Sigmoid colon (tissue), 7 donors: ENCODE measurements around the gene UBE2Q2. TPM values are rescaled to one million over a fixed set of nuclear protein-coding genes. Genes with fewer than 3 reads are reported as not detected.

Source experiments
- DNase-seq: peaks from one replicate; pipeline ENCODE4 v3.0.0-alpha.2; 2019
- H3K27ac ChIP-seq, 4 donors: fragments of 200-600 bp; sonication (generic); one replicate each; pipeline ENCODE4 v1.5.1; 2016 to 2019; ENCODE audit warnings: mild to moderate bottlenecking in 1 of 4
- H3K27me3 ChIP-seq, 3 donors: fragments of 200-600 bp; sonication (generic); one replicate each; pipeline ENCODE4 v1.5.1; 2019; ENCODE audit warnings: mild to moderate bottlenecking in 1 of 3
- H3K36me3 ChIP-seq, 4 donors: fragments of 200-600 bp; sonication (generic); one replicate each; pipeline ENCODE4 v1.5.1; 2016 to 2019
- H3K4me1 ChIP-seq, 4 donors: fragments of 200-600 bp; sonication (generic); one replicate each; pipeline ENCODE4 v1.5.1; 2017 to 2019
- H3K4me3 ChIP-seq, 4 donors: fragments of 200-600 bp; sonication (generic); one replicate each; pipeline ENCODE4 v1.5.1; 2017 to 2019; ENCODE audit warnings: mild to moderate bottlenecking in 2 of 4, moderate library complexity in 1 of 4
- H3K9me3 ChIP-seq, 4 donors: fragments of 200-600 bp in 3 of 4; sonication (generic) in 3 of 4; one replicate each; pipeline versions ENCODE4 v1.5.1 to v1.6.1; 2013 to 2019
- EP300 ChIP-seq, 4 donors: sonication (generic); formaldehyde crosslinking; IDR thresholded peaks; one replicate each; pipeline ENCODE4 v1.6.1; 2017; ENCODE audit warnings: antibody characterized with exemption in 4 of 4
- POLR2A ChIP-seq, 2 donors: fragments of 450-650 bp; IDR thresholded peaks; one replicate each; pipeline ENCODE4 v1.6.1; 2016; ENCODE audit warnings: antibody characterized with exemption in 2 of 2, mild to moderate bottlenecking in 2 of 2, moderate library complexity in 2 of 2
- POLR2AphosphoS5 ChIP-seq, 4 donors: sonication (generic); formaldehyde crosslinking; IDR thresholded peaks; one replicate each; pipeline ENCODE4 v1.6.1; 2017; ENCODE audit warnings: antibody characterized with exemption in 4 of 4
- WGBS, 2 donors: extraction: QIAGEN DNeasy Blood & Tissue Kit; methylation state at CpG; one replicate each; pipeline ENCODE4 v1.1.7; 2013; 5-methylcytosine and 5-hydroxymethylcytosine counted together
- intact Hi-C: fragments of 100-400 bp; cut with DNase I; formaldehyde crosslinking; loops from one replicate; pipeline ENCODE4 v1.15.1; 2023
- polyA plus RNA-seq, 3 donors: library from polyadenylated mRNA; stranded (reverse); fragments of 200-250 nt; gene quantifications; one replicate each; pipeline ENCODE4 v1.2.3, GENCODE V29; 2013
- total RNA-seq, 4 donors: library from RNA; depleted of rRNA; stranded (reverse); fragments of >200 nt; gene quantifications; one replicate each; pipeline ENCODE4 v1.1.0, GENCODE V29; 2016
- TF ChIP-seq, protein P1 (sequence below), 4 experiments: fragments of 450-650 bp in 3 of 4; fragments of 200-600 bp in 1 of 4; IDR thresholded peaks; one replicate each; pipeline ENCODE4 v1.5.1; 2016 to 2019; ENCODE audit warnings: antibody characterized with exemption in 4 of 4, mild to moderate bottlenecking in 3 of 4, moderate library complexity in 2 of 4
- donor health status: healthy with polysubstance abuse.
- donor health status: Bipolar disorder and iron deficiency.
- donor health status: healthy.

UBE2Q2 gene
- total and polyA plus RNA-seq, 7 donors: 16.9 to 101 (median 69.5) TPM

- Histone ChIP-seq H3K9me3 (no peaks in the 10 kb centered on the region), H3K36me3 (no peaks in the 10 kb centered on the region), H3K27me3 (no peaks in the 10 kb centered on the region), H3K4me3 (no peak overlapping the region), H3K4me1 (peaks cover 0 to 4% (median 0%) of the 10 kb centered on the region in 4 donors), H3K27ac (no peak overlapping the region)
- no peak for DNase-seq
- TF ChIP-seq POLR2AphosphoS5 (IDR thresholded peaks at IDR 0.05) (no peak), POLR2A (IDR thresholded peaks at IDR 0.05) (no peak), EP300 (IDR thresholded peaks at IDR 0.05) (no peak)
- TF ChIP-seq, protein P1, sequence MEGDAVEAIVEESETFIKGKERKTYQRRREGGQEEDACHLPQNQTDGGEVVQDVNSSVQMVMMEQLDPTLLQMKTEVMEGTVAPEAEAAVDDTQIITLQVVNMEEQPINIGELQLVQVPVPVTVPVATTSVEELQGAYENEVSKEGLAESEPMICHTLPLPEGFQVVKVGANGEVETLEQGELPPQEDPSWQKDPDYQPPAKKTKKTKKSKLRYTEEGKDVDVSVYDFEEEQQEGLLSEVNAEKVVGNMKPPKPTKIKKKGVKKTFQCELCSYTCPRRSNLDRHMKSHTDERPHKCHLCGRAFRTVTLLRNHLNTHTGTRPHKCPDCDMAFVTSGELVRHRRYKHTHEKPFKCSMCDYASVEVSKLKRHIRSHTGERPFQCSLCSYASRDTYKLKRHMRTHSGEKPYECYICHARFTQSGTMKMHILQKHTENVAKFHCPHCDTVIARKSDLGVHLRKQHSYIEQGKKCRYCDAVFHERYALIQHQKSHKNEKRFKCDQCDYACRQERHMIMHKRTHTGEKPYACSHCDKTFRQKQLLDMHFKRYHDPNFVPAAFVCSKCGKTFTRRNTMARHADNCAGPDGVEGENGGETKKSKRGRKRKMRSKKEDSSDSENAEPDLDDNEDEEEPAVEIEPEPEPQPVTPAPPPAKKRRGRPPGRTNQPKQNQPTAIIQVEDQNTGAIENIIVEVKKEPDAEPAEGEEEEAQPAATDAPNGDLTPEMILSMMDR (IDR thresholded peaks at IDR 0.05): no peak
- intact Hi-C loops: no loop called here
- WGBS, 2 donors: 75 to 84% methylated on average over 3 of the region's 3 CpGs
These were observed 27.2 kb upstream of the UBE2Q2 start for GRCh38 chr15:75815811-75816719.

GRCh38 chr15:75817138-75817935 lies 25.9 kb upstream of the UBE2Q2 start:
- Histone ChIP-seq H3K4me1 (peaks cover 0 to 4% (median 0%) of the 10 kb centered on the region in 4 donors), H3K36me3 (no peaks in the 10 kb centered on the region), H3K9me3 (no peaks in the 10 kb centered on the region), H3K4me3 (peak overlapping the region in 3 of 4 donors; percentile 4 to 26 (median 25)), H3K27ac (no peak overlapping the region), H3K27me3 (no peaks in the 10 kb centered on the region)
- WGBS, 2 donors: 52 to 60% methylated on average over 6 of the region's 6 CpGs
- no peak for TF ChIP-seq POLR2A (IDR thresholded peaks at IDR 0.05)
- no peak for TF ChIP-seq POLR2AphosphoS5 (IDR thresholded peaks at IDR 0.05)
- TF ChIP-seq, protein P1 (IDR thresholded peaks at IDR 0.05): no peak
- no peak for TF ChIP-seq EP300 (IDR thresholded peaks at IDR 0.05)
- intact Hi-C loops: no loop called here
- DNase-seq: no peak

DNA sequence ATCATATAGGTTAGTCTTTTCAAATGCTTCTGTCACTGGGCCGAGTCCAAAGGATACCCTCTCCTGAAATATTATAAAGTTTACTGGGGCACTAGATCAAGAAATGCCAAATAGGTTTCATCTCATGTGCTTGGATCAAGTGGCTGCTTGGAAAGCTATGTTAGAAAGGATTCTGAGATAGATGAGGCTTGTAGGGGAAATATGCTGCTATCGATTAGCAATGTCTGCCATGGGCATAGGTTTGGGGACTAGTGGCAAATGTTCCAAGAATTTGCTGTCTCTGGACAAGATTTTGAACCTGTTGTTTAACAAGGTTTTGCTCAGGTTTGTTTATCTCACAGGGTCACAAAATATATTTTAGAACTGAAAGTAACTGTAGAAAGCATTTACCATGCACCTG lies 23.0 kb upstream of the UBE2Q2 start:
- WGBS, 2 donors: 94% methylated on average over 2 of the region's 2 CpGs
- Histone ChIP-seq H3K36me3 (no peaks in the 10 kb centered on the region), H3K4me1 (peaks cover 0 to 4% (median 0%) of the 10 kb centered on the region in 4 donors), H3K4me3 (no peak overlapping the region), H3K9me3 (no peaks in the 10 kb centered on the region), H3K27me3 (no peaks in the 10 kb centered on the region), H3K27ac (no peak overlapping the region)
- intact Hi-C loops: no loop called here
- TF ChIP-seq POLR2A (IDR thresholded peaks at IDR 0.05) (no peak), EP300 (IDR thresholded peaks at IDR 0.05) (no peak), POLR2AphosphoS5 (IDR thresholded peaks at IDR 0.05) (no peak)
- TF ChIP-seq, protein P1 (IDR thresholded peaks at IDR 0.05): no peak
- DNase-seq: no peak

DNA sequence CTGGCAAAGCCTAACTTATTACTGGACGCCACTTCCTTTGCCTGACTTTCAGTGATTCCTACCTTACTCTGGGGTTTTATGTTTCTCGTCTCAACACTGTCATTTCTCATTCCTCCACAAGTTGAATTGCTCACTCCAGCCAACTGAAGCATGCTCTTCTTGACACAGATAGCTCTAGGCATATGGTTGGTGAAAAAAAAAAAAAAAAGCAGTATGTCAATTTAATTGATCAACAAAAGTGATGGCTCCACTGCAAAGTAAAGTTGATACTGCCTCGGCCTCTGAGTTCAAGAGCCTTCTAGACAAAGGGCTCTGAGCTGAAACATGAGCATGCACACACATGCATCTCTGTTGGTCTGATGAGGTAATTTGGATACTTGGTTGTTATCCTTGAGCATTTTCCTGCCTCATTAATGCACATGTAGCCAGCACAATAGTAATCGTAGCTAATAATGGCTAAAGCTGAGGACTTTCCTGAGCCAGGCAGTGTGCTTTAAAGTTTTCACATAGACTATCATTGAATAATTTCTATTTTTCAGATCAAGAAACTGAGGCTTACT lies 21.4 kb upstream of the UBE2Q2 start:
- Histone ChIP-seq H3K36me3 (no peaks in the 10 kb centered on the region), H3K9me3 (no peaks in the 10 kb centered on the region), H3K27me3 (no peaks in the 10 kb centered on the region), H3K4me1 (no peaks in the 10 kb centered on the region), H3K27ac (no peak overlapping the region), H3K4me3 (no peak overlapping the region)
- no peak for TF ChIP-seq EP300 (IDR thresholded peaks at IDR 0.05)
- TF ChIP-seq POLR2AphosphoS5 (IDR thresholded peaks at IDR 0.05): no peak
- TF ChIP-seq POLR2A (IDR thresholded peaks at IDR 0.05): no peak
- TF ChIP-seq, protein P1 (IDR thresholded peaks at IDR 0.05): no peak
- 93 to 94% methylated on average over 4 of the region's 4 CpGs for WGBS, 2 donors
- no peak for DNase-seq
- intact Hi-C loops: no loop called here
